GM21447 (cell line): ENCODE measurements around the gene HEPN1.

Source experiments
- ATAC-seq: cut with Tn5 transposase; IDR thresholded peaks from one replicate; pipeline ENCODE4 v1.9.1; 2021; ENCODE audit not compliant: unreplicated experiment

HEPN1 gene

GRCh38 chr11:124884340-124884739 is 34.7 kb upstream of the HEPN1 start:
- ATAC-seq: no peak

- no peak for ATAC-seq
These were observed 34.1 kb upstream of the HEPN1 start for GRCh38 chr11:124884869-124885479.

GRCh38 chr11:124886476-124886875 is 32.6 kb upstream of the HEPN1 start:
- ATAC-seq: no peak

GRCh38 chr11:124886978-124887666 is 31.9 kb upstream of the HEPN1 start:
- no peak for ATAC-seq

GRCh38 chr11:124887667-124888013 is 31.4 kb upstream of the HEPN1 start:
- ATAC-seq: no peak

GRCh38 chr11:124889191-124890091 is 29.6 kb upstream of the HEPN1 start:
- no peak for ATAC-seq

- ATAC-seq: no peak
These were observed 28.9 kb upstream of the HEPN1 start for GRCh38 chr11:124890151-124890550.

GRCh38 chr11:124890683-124891372 is 28.2 kb upstream of the HEPN1 start:
- no peak for ATAC-seq

- no peak for ATAC-seq
These were observed 27.6 kb upstream of the HEPN1 start for GRCh38 chr11:124891373-124891861.

GRCh38 chr11:124892146-124892545 is 26.9 kb upstream of the HEPN1 start:
- no peak for ATAC-seq

GRCh38 chr11:124892750-124893454 is 26.1 kb upstream of the HEPN1 start:
- ATAC-seq: no peak

GRCh38 chr11:124893781-124894401 is 25.2 kb upstream of the HEPN1 start:
- no peak for ATAC-seq

GRCh38 chr11:124894606-124895430 is 24.2 kb upstream of the HEPN1 start:
- no peak for ATAC-seq

- no peak for ATAC-seq
These were observed 23.5 kb upstream of the HEPN1 start for GRCh38 chr11:124895471-124895971.

GRCh38 chr11:124896071-124896750 is 22.8 kb upstream of the HEPN1 start:
- no peak for ATAC-seq

- ATAC-seq: no peak
These were observed 22.1 kb upstream of the HEPN1 start for GRCh38 chr11:124896821-124897391.

- no peak for ATAC-seq
These were observed 21.3 kb upstream of the HEPN1 start, which contains the start of gene ROBO4 for GRCh38 chr11:124897674-124898262. ROBO4 (minus strand) TSS chr11:124897865; CDS start chr11:124897795, 70 bp downstream.

GRCh38 chr11:124898263-124898680 is 20.8 kb upstream of the HEPN1 start:
- ATAC-seq: no peak
